Natural killer cell (primary cell): ENCODE measurements around the gene GORASP2. TPM values are rescaled to one million over a fixed set of nuclear protein-coding genes. Genes with fewer than 3 reads are reported as not detected.

Source experiments
- ATAC-seq, 3 donors: fragments of 150-1000 bp in 2 of 3; fragments of 200-7000 bp in 1 of 3; cut with Tn5 transposase; 1 replicate in 1 of 3; 2 replicates in 2 of 3; pipeline ENCODE4 v1.10.0; 2021; ENCODE audit warnings: mild to moderate bottlenecking in 2 of 3, moderate library complexity in 2 of 3
- DNase-seq, 2 donors: peaks; one replicate each; pipeline versions ENCODE4 v3.0.0 to v3.0.0-alpha.2; 2013 to 2021; ENCODE audit warnings: mixed read lengths in 1 of 2
- H3K27ac ChIP-seq: one replicate; pipeline ENCODE4 v1.5.1; 2013; ENCODE audit warnings: mild to moderate bottlenecking, low read length
- H3K27me3 ChIP-seq: one replicate; pipeline ENCODE4 v1.6.1; 2013; ENCODE audit warnings: low read length; ENCODE audit not compliant: control insufficient read depth, insufficient read depth
- H3K36me3 ChIP-seq: one replicate; pipeline ENCODE4 v1.6.1; 2013; ENCODE audit warnings: low read length; ENCODE audit not compliant: control insufficient read depth, insufficient read depth
- H3K4me1 ChIP-seq: one replicate; pipeline ENCODE4 v1.6.1; 2013; ENCODE audit warnings: low read length; ENCODE audit not compliant: control insufficient read depth, insufficient read depth
- H3K4me3 ChIP-seq: one replicate; pipeline ENCODE4 v1.5.1; 2013; ENCODE audit warnings: low read length
- H3K9me3 ChIP-seq: one replicate; pipeline ENCODE4 v1.6.1; 2013; ENCODE audit warnings: low read length; ENCODE audit not compliant: control insufficient read depth, insufficient read depth
- H3K27ac Mint-ChIP-seq, 2 donors: one replicate each; pipeline ENCODE4 v1.8.0; 2022; ENCODE audit warnings: mild to moderate bottlenecking in 2 of 2, mixed read lengths in 2 of 2, moderate library complexity in 1 of 2
- H3K27me3 Mint-ChIP-seq, 2 donors: one replicate each; pipeline ENCODE4 v1.8.0; 2022; ENCODE audit warnings: low read depth in 2 of 2, mixed read lengths in 2 of 2
- H3K36me3 Mint-ChIP-seq: one replicate; pipeline ENCODE4 v1.8.0; 2022; ENCODE audit warnings: mixed read lengths
- H3K4me1 Mint-ChIP-seq, 2 donors: one replicate each; pipeline ENCODE4 v1.8.0; 2022; ENCODE audit warnings: mixed read lengths in 2 of 2
- H3K4me3 Mint-ChIP-seq: one replicate; pipeline ENCODE4 v1.8.0; 2022; ENCODE audit warnings: mild to moderate bottlenecking, moderate library complexity, mixed read lengths
- H3K9me3 Mint-ChIP-seq, 2 donors: one replicate each; pipeline ENCODE4 v1.8.0; 2022; ENCODE audit warnings: mixed read lengths in 2 of 2
- CTCF ChIP-seq: fragments of 200-600 bp; IDR thresholded peaks from one replicate; pipeline ENCODE4 v1.8.0; 2022; ENCODE audit warnings: antibody characterized with exemption
- WGBS: methylation state at CpG from one replicate; pipeline ENCODE4 v1.1.7; 2013; ENCODE audit warnings: missing lambda C conversion rate; ENCODE audit not compliant: insufficient coverage; 5-methylcytosine and 5-hydroxymethylcytosine counted together
- intact Hi-C: fragments of 100-400 bp; cut with micrococcal nuclease; formaldehyde crosslinking; loops from one replicate; pipeline ENCODE4 v1.14.2; 2022
- total RNA-seq, 4 donors: library from RNA; stranded (reverse); fragments of 120-200 nt in 1 of 4; gene quantifications; one replicate each; pipeline versions ENCODE4 v1.2.3 to v1.2.4, GENCODE V29; 2013 to 2022

The GORASP2 gene
- total RNA-seq, 3 donors from 2014 or later (not counting 1 experiment from before 2014, with no cell fraction given) = 75.3 to 94.5 (median 80.3) TPM

GRCh38 chr2:170932166-170932565 lies 3.1 kb downstream of the GORASP2 start:
- Histone ChIP-seq H3K36me3 (peaks cover 5% of the 10 kb centered on the region), H3K27ac (no peak overlapping the region), H3K9me3 (no peaks in the 10 kb centered on the region), H3K27me3 (no peaks in the 10 kb centered on the region), H3K4me1 (peaks cover 17% of the 10 kb centered on the region), H3K4me3 (no peak overlapping the region)
- ATAC-seq (no peak), DNase-seq (no peak)
- intact Hi-C loops = no loop called here
- Mint-ChIP-seq H3K27ac (no peak overlapping the region), H3K36me3 (no peaks in the 10 kb centered on the region), H3K4me1 (peaks cover 45 to 47% of the 10 kb centered on the region in 2 donors), H3K27me3 (no peaks in the 10 kb centered on the region), H3K4me3 (no peak overlapping the region), H3K9me3 (no peaks in the 10 kb centered on the region)
- WGBS = no CpG with 5 or more reads among the region's 1 CpG
- TF ChIP-seq CTCF = no peak

- intact Hi-C loops = no loop called here
- H3K27ac ChIP-seq = no peak overlapping the region
- ATAC-seq (no peak), DNase-seq (no peak)
- Mint-ChIP-seq H3K27me3 (no peaks in the 10 kb centered on the region), H3K4me3 (no peak overlapping the region), H3K4me1 (peaks cover 44 to 46% of the 10 kb centered on the region in 2 donors), H3K9me3 (no peaks in the 10 kb centered on the region), H3K36me3 (no peaks in the 10 kb centered on the region), H3K27ac (no peak overlapping the region)
- peaks cover 10% of the 10 kb centered on the region for H3K36me3 ChIP-seq
- no peak overlapping the region for H3K4me3 ChIP-seq
- H3K4me1 ChIP-seq = peaks cover 16% of the 10 kb centered on the region
- no peaks in the 10 kb centered on the region for H3K27me3 ChIP-seq
- no peaks in the 10 kb centered on the region for H3K9me3 ChIP-seq
- no peak for TF ChIP-seq CTCF
Measured at GRCh38 chr2:170932948-170933347, 3.9 kb downstream of the GORASP2 start.

- H3K27me3 ChIP-seq = no peaks in the 10 kb centered on the region
- 86% methylated on average over 1 of the region's 3 CpGs for WGBS
- no peak overlapping the region for H3K27ac ChIP-seq
- no peaks in the 10 kb centered on the region for H3K9me3 Mint-ChIP-seq
- H3K4me3 Mint-ChIP-seq = no peak overlapping the region
- peaks cover 11% of the 10 kb centered on the region for H3K36me3 ChIP-seq
- intact Hi-C loops = no loop called here
- ATAC-seq (no peak), DNase-seq (no peak)
- TF ChIP-seq CTCF = no peak
- no peaks in the 10 kb centered on the region for H3K36me3 Mint-ChIP-seq
- H3K9me3 ChIP-seq = no peaks in the 10 kb centered on the region
- no peak overlapping the region for H3K27ac Mint-ChIP-seq
- H3K27me3 Mint-ChIP-seq = no peaks in the 10 kb centered on the region
- H3K4me3 ChIP-seq = no peak overlapping the region
- H3K4me1 ChIP-seq = no peaks in the 10 kb centered on the region
- peaks cover 53% of the 10 kb centered on the region in 2 donors for H3K4me1 Mint-ChIP-seq
Measured at GRCh38 chr2:170937709-170938379, 8.8 kb downstream of the GORASP2 start.

- Histone ChIP-seq H3K36me3 (peaks cover 9% of the 10 kb centered on the region), H3K27ac (no peak overlapping the region), H3K9me3 (no peaks in the 10 kb centered on the region), H3K4me1 (no peaks in the 10 kb centered on the region), H3K4me3 (no peak overlapping the region), H3K27me3 (no peaks in the 10 kb centered on the region)
- Mint-ChIP-seq H3K9me3 (no peaks in the 10 kb centered on the region), H3K36me3 (no peaks in the 10 kb centered on the region), H3K27me3 (no peaks in the 10 kb centered on the region), H3K27ac (peak overlapping the region; percentile 3 to 66), H3K4me1 (peaks cover 53 to 59% of the 10 kb centered on the region in 2 donors), H3K4me3 (no peak overlapping the region)
- no peak for DNase-seq
- intact Hi-C loops = no loop called here
- no peak for ATAC-seq
- TF ChIP-seq CTCF = no peak
Measured at GRCh38 chr2:170940066-170940465, 11.0 kb downstream of the GORASP2 start.
